Suppressor macrophage treated with lipopolysaccharide for 4 hours (primary cell): ENCODE results near the gene ERCC4.

Experiments
- DNase-seq: peaks from one replicate; pipeline ENCODE4 v3.0.0-alpha.2; 2020

Gene ERCC4

DNA sequence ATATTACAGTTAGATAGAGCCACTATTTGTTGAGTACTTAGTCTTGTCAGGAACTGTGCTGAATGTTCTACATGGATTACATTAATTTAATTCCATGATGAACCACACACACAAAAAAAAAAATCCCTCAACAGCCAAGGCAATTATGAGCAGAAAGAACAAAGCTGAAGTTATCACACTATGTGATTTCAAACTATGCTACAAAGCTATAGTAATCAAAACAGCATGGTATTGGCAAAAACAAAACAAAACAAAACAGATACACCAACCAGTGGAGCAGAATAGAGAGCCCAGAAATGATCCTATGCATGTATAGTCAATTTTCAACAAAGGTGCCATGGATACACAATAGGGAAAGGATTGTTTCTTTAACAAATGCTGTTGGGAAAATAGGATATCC lies 8.1 kb upstream of the ERCC4 start:
- DNase-seq, result no peak

DNA sequence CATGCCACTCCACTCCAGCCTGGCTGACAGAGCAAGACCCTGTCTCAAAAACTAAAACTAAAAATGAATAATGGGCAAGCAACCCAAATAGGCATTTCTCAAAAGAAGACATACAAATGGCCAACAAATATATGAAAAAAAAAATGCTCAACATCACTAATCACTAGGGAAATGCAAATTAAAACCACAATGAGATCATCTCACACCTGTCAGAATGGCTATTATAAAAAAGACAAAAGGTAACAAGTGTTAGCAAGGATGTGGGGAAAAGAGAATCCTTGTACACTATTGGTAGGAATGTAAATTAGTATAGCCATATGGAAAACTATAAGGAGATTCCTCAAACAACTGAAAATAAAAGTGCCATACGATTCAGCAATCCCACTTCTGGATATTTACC lies 7.1 kb upstream of the ERCC4 start:
- DNase-seq, result no peak

DNA sequence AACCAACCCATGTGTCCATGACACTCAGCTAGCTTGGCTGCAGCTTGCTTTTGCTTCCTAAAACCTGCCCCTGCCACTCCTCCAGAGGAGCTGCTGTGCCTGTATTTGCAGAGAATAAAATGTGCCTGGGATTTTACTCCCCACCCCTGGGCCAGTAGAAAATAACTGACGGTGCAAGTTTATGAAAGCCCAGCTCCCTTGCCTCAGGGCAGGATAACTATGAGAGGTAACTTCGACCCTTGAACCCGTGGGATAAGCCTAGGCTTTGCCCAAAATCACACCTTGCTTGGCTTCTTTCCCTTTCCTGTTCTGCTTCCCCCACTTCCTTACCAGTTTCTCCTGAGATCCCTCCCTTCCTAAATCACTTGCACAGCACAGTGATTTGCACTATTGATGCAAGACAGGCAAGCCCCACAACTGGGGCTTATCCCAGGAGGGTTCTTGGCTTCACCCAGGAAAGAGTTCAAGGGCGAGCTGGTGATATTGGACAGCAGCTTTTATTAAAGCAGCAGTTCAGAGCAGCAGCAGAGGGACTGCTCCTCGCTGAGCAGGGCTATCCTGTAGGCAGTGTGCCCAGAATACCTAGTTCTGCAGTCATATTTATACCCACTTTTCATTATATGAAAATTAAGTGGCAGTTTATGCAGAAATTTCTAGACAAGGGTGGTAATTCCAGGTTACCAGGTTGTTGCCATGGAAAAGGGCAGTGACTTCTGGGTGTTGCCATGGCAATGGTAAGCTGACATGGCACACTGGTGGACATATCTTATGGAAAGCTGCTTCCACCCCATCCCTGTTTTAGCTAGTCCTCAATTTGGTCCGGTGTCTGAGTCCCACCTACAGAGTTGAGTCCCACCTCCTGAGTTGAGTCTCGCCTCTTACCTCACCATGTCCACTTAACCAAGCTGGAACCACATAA lies 6.3 kb upstream of the ERCC4 start:
- DNase-seq, result no peak

DNA sequence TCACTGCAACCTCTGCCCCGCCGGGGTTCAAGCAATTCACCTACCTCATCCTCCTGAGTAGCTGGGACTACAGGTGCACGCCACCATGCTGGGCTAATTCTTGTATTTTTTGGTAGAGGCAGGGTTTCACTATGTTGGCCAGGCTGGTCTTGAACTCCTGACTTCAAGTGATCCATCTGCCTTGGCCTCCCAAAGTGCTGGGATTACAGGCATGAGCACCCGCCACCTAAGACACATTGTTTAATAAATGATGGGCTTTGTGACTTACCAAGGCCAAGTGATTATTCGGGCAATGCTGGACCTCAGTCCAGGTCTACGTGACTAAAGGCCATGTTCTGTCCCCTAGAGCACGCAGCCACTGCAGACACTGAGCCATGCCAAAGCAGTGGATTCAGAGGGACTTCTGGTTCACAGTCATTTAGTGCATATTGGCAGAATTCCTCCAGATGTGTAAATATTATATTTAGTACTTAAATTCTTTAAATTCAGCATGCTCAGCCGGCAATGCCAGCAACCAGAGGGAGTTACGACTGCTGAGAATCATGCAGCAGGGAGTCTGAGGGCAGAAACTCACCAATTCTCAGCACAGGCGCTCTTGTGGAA lies 4.8 kb upstream of the ERCC4 start:
- DNase-seq, result no peak

DNA sequence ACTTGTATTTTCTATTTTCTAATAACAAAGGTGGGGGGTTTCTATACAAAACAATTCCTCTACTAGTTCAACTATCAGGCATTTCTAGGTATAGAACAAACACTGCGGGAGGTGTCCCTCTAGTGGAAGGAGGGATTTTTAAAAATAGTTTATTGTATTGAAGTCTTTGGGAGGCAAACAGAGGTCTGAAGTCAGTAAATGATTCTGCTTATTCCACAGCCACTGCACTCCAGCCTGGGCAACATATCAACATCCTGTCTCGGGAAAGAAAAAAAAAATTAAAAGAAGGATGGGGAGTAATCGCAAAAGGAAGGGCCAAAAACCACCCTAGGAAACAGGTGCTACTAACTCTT lies 648 bp upstream of the ERCC4 start:
- DNase-seq, result peak; percentile 30

DNA sequence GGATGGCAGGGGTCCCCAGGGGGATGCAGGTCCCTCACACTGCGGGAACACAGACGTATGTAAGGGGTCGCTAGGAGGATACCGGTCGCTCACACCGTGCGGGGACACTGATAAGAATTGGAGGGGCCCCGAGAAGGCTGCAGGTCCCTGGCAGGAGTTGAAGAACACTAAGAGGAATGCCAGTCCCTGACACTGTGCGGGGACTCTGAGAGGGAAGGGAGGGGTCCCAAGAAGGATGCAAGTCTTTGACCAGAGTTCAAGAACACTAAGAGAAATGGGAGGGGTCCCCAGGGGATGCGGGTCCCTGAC lies 510 bp downstream of the ERCC4 start:
- DNase-seq, result no peak

DNA sequence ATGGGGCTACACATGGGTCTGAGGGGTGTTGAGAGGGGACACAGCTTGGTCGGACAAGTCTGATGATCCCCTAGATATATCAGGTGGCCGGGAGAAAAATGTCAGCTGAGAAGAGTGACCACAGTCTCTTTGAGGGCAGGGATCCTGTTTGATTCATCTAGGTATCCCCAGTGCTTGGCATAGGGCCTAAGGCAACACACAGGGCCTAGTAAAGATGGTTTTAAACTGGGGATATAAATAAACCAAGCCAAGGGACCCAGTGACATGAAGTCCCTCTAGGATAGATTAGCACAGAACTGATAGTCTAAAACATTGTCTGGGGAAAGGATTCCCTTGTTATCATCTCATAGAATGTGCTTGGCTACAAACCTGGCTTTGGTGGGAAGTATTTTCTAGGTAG lies 1.4 kb downstream of the ERCC4 start:
- DNase-seq, result no peak

DNA sequence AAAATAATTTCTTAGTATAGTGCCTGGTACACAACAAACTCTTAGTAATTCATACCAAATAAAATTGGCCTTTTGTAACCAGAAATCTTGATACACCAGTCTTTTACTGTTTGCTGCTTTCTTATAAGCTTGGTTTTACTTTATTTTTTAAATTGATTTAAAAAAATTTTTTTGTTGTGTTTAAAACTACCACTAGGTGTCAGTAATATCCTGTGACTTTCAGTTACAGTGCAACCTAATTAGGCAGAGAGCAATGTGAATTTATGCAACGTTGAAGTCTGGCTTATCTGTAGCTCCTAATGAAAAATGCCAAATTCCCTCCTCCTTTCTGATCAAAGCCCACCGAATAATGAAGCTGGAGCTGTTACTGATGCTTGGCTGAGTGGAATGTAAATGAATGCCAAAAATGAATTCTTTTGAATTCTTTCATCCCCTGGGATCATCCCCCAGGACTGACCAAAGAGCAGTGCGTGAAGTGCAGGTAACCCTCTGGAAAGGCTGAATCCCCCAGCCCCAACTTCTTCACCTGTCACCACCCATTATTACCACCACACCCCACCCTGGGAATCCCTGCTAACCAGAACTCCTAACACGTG lies 3.8 kb downstream of the ERCC4 start:
- peak; percentile 71 for DNase-seq

DNA sequence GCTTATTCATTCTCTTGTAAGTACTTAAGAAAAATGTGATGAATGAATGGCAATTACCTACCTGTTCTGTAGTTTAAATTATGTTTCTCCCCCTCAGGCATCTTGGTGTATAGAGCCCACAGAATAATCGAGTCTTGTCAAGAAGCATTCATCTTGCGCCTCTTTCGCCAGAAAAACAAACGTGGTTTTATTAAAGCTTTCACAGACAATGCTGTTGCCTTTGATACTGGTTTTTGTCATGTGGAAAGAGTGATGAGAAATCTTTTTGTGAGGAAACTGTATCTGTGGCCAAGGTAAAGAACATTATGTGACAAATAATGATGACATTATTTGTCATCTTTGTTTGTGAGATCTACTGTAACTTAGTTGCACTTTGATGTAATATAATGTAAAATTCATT lies 6.5 kb downstream of the ERCC4 start:
- peak; percentile 9 for DNase-seq

DNA sequence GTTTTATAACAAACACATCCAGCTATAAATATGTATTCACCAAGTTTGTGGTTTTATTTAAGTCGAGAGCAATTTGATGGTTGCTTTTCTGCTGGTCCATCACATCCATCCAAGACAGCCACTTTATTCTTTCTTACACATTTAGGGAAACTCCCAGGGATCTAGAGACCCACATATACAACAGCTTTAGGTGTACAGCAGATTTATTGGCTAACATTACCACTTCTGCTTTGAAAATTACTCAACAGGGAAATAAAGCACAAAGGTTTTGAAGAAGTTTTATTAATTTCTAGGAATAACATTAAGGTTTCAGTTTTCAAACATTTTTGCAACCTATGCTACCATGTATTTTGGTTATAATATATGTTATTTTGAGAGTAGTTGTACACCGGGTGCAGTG lies 6.9 kb downstream of the ERCC4 start:
- peak; percentile 26 for DNase-seq

DNA sequence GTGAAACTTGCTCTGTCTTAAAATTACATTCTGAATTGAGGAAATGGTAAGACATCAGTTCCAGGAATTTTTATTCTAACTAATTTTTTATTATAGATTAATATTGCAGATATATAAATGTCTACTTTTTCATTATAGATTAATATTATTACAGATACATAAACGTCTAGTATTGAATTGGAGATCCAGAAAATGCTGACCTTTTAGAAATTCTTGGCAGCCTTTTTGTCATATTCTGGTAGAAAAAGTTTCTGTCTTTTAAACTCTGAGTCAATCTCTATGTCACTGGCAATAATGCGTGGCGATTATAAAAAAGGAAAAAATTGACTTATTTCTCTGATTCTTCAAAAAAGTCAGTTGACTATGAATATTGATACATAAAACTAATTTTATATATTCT lies 8.7 kb downstream of the ERCC4 start:
- DNase-seq, result no peak

DNA sequence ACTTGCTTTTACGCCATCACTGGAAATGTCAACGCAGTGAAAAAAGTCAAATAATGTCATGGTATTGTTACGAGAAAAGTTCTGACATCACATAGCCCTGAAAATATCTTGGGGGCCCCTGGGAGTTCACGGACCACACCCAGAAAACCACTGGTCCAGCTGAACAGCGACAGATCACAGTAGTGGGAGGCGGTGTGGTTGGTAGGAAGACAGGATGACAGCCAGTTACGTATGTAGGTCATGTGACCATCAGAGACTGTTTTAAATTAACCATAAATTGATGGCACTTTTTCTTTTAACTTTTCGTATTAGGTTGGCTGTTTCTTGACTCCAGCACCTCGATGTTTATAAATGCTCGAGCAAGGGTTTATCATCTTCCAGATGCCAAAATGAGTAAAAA lies 11.9 kb downstream of the ERCC4 start:
- DNase-seq, result no peak

DNA sequence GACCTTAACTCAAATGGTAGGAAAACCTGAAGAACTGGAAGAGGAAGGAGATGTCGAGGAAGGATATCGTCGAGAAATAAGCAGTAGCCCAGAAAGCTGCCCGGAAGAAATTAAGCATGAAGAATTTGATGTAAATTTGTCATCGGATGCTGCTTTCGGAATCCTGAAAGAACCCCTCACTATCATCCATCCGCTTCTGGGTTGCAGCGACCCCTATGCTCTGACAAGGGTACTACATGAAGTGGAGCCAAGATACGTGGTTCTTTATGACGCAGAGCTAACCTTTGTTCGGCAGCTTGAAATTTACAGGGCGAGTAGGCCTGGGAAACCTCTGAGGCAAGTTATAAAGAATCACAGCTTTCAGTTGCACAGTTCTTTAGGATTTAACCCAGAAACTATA lies 15.5 kb downstream of the ERCC4 start:
- DNase-seq, result no peak

DNA sequence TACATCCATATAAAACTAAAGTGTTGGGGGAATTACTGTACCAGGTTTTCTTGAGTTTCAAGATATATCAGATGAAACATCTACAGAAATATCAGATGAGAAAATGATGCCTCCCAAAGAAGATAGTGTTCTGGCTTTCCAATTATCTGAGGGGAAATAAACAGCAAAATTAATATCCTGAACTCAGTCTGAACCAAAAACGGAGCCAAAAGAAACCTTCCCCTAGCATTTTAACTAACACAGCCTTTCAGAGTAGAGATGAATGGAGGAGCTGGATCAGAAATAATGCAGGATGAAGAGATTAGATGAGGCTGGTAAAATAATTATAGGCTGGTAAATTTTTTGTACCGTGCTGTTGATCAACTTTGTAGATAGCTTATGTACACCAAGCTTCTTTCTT lies 16.2 kb downstream of the ERCC4 start:
- DNase-seq, result no peak

DNA sequence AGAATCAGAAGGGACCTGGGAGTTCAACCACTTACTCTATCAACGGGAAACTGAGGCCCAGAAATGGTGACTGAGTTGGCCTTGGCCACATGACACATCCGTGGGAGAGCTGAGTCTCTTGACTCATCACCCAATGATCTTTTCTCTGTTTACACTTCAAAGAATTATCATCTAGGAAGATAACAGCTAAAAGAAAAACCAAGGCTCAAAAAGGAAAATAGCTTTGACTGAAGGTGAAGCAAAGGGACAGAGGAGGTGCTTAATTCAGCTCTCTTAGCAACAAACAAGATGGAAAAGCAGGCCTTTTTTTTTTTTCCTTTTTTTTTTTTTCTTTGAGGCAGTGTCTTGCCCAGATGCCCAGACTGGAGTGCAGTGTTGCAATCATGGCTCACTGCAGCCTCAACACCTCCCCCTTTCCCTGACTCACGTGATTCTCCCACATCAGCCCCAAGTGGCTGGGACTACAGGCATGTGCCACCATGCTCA lies 16.7 kb downstream of the ERCC4 start:
- DNase-seq, result peak; percentile 33

DNA sequence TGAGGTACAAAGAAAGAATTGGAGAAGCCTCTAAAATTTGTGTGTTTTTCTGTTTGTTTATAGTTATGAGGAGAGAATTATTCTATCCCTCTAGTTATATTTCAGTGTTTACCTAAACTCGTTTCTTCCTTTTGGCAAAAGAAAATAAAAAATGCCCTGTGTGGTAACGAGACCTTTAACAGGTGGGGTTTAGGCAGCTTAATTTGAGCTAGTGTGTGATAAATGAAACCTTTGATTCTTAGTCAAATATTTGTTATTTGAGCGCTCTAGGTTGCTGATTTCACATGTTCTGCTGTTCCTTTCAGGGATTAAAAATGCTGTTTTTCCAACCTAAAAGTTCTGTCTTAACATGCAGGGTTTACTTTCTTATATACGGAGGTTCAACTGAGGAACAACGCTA lies 17.5 kb downstream of the ERCC4 start:
- no peak for DNase-seq

DNA sequence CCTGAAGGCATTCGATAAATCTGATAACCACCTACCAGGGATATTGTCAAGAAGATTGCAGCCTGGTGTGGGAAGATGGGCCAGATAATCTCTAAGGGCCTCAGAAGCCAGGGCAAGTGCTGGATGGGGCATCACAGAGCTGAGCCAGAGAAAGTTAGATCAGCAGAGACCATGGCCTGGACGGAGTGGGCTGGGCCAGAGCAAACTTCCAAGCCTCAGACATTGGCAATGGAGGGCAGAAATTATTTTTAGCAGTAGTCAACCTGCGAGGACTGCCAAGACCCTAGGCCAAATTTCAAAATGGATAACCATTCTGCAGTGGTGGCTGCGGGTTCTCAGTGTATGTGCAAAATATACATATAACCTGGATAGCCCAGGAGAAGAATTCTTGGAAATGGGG lies 18.5 kb downstream of the ERCC4 start:
- no peak for DNase-seq

DNA sequence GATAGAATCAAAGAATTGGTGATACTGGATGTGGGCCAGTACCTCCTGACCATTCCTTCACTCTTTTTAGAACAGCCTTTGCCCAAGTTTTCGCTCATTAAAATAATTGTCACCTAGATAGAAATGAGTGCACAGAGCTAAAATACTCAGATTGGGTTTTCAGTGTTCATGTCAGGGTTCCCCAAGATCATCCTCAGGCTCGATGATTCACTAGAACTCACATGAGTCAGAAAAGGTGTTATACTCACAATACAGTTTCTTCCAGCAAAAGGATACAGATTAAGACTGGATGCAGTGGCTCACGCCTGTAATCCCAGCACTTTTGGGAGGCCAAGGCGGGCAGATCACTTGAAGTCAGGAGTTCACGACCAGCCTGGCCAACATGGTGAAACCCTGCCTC lies 19.9 kb downstream of the ERCC4 start:
- DNase-seq, result no peak

DNA sequence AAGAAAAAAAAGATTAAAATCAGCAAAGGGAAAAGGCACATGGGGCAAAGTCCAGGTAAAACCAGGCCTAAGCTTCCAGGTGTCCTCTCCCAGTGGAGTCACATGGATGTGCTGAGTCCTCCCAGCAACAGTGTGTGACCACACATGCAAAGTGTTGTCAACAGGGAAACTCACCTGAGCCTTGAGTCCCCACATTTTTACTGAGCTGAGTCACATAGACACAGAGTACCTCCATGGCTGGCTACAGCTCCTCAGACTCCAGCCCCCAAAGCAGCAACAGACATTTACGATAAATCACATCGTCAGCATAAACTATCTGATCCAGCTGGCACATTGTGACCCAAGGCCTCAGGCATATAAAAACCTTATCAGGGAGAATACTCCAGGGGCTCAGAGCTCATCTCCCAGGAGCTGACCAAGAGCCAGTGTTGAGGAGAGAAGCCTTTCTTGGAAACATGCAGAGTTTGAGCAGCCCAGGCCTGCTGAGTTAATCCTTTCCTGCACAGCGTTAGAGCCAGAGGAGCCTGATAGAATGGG lies 20.5 kb downstream of the ERCC4 start:
- no peak for DNase-seq

DNA sequence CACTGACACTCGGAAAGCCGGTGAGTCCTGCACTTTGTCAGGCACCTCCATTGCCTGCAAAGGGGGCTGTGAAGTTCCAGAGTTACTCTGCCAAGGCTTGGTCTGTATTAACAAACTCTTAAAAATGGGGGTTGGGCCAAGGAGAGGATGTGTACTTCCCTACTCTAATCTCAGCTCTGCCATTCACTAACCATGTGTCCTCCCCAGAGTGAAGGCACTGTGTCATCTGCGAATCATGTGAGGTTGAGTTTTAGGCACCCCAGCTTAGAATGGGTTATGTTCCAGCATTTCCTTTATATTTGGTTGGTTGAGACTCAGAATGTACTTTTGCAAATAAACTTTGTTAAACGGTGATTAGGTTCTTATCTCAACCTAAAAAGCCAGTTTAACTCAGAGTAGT lies 24.9 kb downstream of the ERCC4 start:
- peak; percentile 41 for DNase-seq

DNA sequence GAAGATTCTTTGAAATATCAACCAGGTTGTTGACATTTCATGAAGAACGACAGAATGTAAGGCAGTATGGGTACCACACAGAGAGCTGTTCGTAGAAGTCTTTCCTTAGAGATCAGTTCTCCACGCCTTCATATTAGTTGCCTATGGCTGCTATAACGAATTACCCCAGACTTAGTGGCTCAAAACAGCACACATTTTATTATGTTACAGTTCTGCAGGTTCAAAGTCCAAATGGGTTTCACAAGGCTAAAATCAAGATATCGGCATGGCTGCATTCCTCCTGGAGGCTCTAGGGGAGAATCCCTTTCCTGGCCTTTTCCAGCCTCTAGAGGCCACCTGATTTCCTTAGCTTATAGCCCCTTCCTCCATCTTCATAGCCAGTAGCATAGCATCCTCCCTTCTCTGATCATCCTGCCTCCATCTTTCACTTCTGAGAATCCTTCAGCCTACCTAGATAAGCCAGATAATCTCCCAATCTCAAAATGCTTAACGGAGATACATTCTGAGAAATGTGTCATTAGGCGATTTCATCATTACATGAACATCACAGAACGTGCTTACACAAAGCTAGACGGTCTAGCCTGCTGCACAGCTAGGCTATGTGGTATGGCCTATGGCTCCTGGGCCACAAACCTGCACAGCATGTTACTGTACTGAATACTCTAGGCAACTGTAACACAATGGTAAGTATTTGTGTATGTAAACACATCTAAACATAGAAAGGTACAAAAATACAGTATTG lies 26.0 kb downstream of the ERCC4 start:
- no peak for DNase-seq

DNA sequence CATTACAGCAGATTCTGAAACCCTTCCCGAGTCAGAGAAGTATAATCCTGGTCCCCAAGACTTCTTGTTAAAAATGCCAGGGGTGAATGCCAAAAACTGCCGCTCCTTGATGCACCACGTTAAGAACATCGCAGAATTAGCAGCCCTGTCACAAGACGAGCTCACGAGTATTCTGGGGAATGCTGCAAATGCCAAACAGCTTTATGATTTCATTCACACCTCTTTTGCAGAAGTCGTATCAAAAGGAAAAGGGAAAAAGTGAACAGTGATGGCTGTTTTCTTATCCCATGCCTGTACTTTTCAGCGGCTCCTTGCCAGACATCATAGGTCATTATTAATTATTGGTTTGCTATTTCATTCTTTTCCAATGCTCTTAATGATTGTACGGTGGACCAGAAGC lies 28.1 kb downstream of the ERCC4 start:
- DNase-seq, result no peak

DNA sequence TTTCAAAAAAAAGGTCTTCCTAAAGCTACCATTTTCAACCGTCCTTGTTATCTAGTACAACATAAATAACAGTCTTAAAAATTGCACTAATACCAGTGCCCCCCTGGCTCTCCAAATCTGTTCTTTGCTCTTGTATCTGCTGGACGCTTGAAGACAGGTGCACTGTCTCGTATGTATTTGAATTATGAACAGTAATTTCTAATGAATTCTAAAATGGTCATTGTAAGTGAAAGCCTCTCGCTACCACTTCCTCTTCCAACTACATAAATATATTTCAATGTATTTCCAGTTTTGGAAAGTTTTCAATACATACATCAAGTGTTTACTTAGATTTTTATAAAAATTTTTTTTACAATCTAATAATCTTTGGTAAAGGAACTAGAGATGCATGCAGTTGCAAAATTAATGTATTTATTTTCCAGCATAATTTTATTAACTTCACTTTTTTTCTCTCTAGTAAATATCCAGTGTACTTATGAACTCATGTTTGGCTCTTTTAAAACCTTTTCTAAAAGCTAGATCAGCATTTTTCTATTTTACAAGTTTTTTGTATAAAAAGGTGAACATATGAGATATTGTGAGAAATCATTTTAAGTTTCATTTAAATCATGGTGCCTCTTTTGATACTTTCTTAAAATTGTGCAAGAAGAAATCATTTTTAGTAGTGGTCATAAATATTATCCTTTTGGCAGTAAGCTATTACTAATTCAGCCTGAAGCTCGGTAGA lies 31.0 kb downstream of the ERCC4 start:
- DNase-seq, result no peak
